Kidney capillary endothelial cell (primary cell): Measurements from ENCODE around the gene ZNF280A.
"Not testable (repeated sequence)": the region's sequence is repeated elsewhere in the genome, so short reads cannot be mapped to it uniquely, and the experiment has no call there.

ENCODE experiments used
- DNase-seq: peaks from one replicate; pipeline ENCODE4 v3.0.0-alpha.2; 2018; ENCODE audit warnings: low spot score

Gene ZNF280A

DNA sequence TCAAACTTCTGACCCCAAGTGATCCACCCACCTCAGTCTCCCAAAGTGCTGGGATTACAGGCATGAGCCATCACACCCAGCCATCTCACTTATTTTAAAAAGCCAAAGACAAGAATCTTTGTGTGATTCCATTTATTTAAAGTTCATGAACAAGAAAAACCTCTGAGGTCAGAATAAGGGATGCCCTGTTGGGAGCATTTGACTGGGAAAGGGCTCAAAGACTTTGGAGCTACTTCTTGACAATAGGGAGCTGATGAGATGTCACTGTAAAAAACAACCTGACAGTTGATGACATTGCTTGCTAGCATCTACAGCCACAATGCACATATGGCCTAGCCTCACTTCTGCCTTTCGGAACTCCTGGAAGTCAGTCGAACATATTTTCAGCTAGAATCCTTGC, 6.5 kb downstream of the ZNF280A start:
- no peak for DNase-seq

GRCh38 chr22:22512951-22513350, 7.1 kb downstream of the ZNF280A start:
- no peak for DNase-seq

DNA sequence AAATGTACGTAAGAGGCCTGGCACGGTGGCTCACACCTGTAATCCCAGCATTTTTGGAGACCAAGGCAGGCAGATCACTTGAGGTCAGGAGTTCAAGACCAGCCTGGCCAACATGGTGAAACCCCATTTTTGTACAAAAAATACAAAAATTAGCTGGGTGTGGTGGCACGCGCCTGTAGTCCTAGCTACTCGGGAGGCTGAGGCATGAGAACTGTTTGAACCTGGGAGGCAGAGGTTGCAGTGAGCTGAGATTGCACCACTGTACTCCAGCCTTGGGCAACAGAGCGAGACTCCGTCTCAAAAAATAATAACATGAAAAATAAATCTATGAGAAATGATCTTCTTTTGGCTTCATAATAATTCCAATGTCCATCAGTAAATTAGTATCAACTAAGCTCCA, 9.2 kb downstream of the ZNF280A start:
- not testable (repeated sequence) for DNase-seq

- not testable (repeated sequence) for DNase-seq
Measured at GRCh38 chr22:22509912-22510311, 10.2 kb downstream of the ZNF280A start.

DNA sequence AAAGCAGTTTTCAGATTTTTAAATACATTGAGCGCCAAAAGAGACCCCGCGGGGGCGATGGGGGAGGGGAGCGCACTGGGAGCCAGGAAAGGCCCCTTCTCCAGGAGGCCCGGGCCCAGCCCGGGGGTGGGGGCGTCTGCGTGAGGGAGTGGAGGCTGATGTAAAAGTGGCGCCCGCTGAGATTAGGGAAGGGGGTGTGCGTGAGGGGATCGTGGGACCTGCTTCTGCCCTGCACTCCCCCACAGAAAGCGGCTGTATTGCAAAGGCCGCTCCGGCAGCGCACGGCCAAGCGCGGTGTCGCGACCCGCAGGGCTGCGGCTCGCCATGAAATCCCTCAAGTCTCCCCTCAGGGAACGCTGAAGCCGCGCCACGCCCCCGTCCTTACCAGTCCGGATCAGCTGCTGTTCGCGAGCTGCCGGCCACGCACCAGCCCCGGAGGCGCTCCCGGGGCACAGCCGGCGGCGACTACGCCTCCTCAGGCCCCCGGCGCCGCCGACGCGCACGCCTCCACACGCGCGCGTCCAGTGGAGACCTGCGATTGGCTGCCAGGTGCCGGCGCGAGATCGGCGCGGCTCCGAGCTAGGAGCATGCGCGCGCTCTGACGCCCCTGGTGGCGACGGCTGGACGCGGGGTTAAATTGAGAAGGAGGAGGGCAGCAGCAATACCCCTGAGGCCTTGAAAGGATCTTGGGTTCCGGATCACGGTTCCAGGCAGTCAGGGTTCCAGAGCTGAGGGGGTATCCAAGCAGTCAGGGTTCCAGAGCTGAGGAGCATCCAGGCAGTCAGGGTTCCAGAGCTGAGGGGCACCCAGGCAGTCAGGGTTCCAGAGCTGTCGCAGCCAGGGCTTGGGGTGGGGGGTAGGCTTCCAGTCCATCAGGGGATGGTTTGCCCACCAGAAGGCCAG, 11.5 kb downstream of the ZNF280A start, which contains the start of gene ZNF280B:
Gene ZNF280B (minus strand): TSS at position 469 of the 903 bp plus-strand sequence. CDS start 19,344 bp downstream, outside the sequence.
- DNase-seq, result peak; percentile 81

- DNase-seq, result no peak
Measured at GRCh38 chr22:22507743-22508273, 12.3 kb downstream of the ZNF280A start.

DNA sequence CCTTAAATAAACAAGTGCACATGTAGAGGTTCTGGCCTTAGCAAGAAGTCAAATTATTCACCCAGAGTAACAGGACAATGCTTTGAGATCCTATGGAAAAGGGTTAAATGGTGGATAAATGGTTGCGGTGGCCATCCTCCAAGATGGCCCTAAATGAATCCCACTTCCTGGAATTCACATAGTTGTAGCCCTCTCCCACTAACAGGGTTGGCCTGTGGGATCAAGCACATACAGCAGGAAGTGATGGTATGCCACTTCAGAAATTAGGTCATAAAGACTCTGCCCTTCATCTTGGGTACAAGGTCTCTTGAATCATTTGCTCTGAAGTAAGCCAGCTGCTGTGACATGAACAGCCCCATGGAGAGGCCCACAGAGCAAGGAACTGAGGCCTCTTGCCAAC, 13.3 kb downstream of the ZNF280A start:
- no peak for DNase-seq

DNA sequence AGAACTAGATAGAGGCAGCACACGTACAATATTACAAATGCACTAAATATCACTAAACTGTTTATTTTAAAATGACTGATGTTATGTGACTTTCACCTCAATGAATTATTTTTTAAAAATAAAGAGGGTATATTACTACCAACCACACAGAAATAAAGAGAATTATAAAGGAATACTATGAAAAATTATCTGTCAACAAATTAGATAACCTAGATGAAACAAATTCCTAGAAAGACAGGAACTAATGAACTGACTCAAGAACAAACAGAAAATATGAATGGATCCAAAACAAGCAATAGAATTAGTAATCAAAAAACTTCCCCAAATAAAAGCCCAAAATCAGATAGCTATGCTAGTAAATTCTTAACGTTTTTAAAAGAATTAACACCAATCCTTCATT, 21.8 kb downstream of the ZNF280A start:
- DNase-seq, result no peak

DNA sequence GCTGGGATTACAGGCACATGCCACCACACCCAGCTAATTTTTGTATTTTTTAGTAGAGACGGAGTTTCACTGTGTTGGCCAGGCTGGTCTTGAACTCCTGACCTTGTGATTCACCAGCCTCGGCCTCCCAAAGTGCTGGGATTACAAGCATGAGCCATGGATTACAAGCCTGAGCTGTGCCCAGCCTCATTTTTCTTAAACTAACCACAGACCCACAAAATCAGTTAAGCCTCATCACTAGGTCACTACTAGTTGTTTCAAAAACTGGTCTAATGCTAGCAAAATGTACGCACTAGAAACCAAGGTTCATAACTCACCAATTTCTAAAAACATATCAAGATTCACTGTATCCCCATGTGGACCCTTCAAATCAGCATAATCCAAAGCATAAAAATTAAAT, 28.5 kb downstream of the ZNF280A start:
- not testable (repeated sequence) for DNase-seq

DNA sequence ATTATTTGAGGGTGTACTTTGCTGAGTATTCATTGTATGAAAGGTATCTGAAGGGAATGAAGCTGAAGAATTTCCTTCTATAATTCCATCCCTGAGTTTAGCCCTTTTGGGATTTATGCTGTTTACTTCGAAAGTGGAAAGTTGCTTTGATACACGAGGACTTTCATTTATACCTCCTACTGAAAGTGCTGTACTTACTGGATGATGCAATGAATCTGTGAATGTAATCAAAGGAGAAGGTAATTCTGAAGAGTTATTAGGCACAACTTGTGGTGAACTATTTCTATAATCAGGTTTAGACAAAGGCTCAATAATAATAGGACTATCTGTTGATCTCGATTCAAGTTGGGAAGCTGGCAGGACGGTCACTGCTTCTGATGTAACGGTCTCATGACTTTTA, 31.3 kb downstream of the ZNF280A start:
- DNase-seq, result no peak

GRCh38 chr22:22487869-22488597, 32.0 kb downstream of the ZNF280A start:
- no peak for DNase-seq

GRCh38 chr22:22487059-22487458, 33.0 kb downstream of the ZNF280A start:
- no peak for DNase-seq

GRCh38 chr22:22486132-22486899, 33.8 kb downstream of the ZNF280A start:
- DNase-seq, result no peak

- DNase-seq, result no peak
Measured at GRCh38 chr22:22485524-22485923, 34.5 kb downstream of the ZNF280A start.

DNA sequence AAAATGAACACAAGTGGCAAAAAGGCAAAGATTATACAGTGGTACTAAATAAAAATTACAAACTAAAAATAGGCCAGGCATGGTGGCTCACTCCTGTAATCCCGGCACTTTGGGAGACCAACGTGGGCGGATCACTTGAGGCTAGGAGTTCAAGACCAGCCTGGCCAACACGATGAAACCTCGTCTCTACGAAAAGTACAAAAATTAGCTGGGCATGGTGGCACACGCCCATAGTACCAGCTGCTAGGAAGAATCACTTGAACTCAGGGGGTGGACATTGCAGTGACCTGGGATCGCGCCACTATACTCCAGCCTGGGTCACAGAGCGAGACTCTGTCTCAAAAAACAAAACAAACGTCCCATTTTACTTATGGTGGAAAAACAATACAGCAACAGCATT, 36.0 kb downstream of the ZNF280A start:
- no peak for DNase-seq

- no peak for DNase-seq
Measured at GRCh38 chr22:22480940-22481339, 39.1 kb downstream of the ZNF280A start.

GRCh38 chr22:22479999-22480532, 40.0 kb downstream of the ZNF280A start:
- no peak for DNase-seq

GRCh38 chr22:22479116-22479515, 41.0 kb downstream of the ZNF280A start:
- no peak for DNase-seq

DNA sequence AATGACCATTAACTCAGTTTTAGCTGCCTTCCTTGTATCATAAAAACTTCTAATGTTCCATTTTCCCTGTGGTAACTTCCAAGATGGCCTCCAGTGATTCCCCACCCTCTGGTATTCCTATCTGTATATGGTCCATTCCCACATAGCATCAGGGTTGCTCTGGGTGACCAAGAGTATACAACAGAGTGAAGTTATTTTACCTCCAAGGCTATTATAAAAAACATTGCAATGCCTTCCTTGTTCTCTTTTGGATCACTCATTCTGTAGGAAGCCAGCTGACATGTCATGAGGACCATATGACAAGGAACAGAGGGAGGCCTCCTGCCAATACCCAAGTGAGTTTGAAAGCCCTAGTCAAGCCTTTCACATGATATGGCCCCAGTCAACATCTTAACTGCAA, 41.6 kb downstream of the ZNF280A start:
- no peak for DNase-seq

GRCh38 chr22:22474733-22475132, 45.3 kb downstream of the ZNF280A start:
- no peak for DNase-seq

- DNase-seq, result not testable (repeated sequence)
Measured at GRCh38 chr22:22471104-22471503, 49.0 kb downstream of the ZNF280A start.

- no peak for DNase-seq
Measured at GRCh38 chr22:22469527-22469926, 50.5 kb downstream of the ZNF280A start.
